Ascending aorta (tissue), 2 donors: ENCODE results near the gene DCDC2. TPM values are rescaled to one million over a fixed set of nuclear protein-coding genes. Genes with fewer than 3 reads are reported as not detected.

Experiments
- DNase-seq, 2 donors: peaks; one replicate each; pipeline ENCODE4 v3.0.0-alpha.2; 2019; ENCODE audit warnings: low spot score in 2 of 2
- H3K27ac ChIP-seq, 2 donors: fragments of 200-600 bp; sonication (generic); one replicate each; pipeline ENCODE4 v1.5.1; 2016 to 2017; ENCODE audit warnings: mild to moderate bottlenecking in 1 of 2
- H3K27me3 ChIP-seq: fragments of 200-600 bp; sonication (generic); one replicate; pipeline ENCODE4 v1.5.1; 2017
- H3K36me3 ChIP-seq, 2 donors: fragments of 200-600 bp; sonication (generic); one replicate each; pipeline ENCODE4 v1.5.1; 2016
- H3K4me1 ChIP-seq, 2 donors: fragments of 200-600 bp; sonication (generic); one replicate each; pipeline ENCODE4 v1.5.1; 2016 to 2017; ENCODE audit warnings: mild to moderate bottlenecking in 1 of 2
- H3K4me3 ChIP-seq, 2 donors: fragments of 200-600 bp; sonication (generic); one replicate each; pipeline ENCODE4 v1.5.1; 2016 to 2017; ENCODE audit warnings: mild to moderate bottlenecking in 1 of 2
- H3K9me3 ChIP-seq, 2 donors: fragments of 200-600 bp; sonication (generic); one replicate each; pipeline ENCODE4 v1.5.1; 2016
- CTCF ChIP-seq, 3 experiments: fragments of 200-600 bp in 2 of 3; fragments of 450-650 bp in 1 of 3; sonication (generic) in 2 of 3; IDR thresholded peaks; one replicate each; pipeline ENCODE4 v1.5.1; 2016 to 2019; ENCODE audit warnings: antibody characterized with exemption in 3 of 3, mild to moderate bottlenecking in 1 of 3, moderate library complexity in 1 of 3
- intact Hi-C: fragments of 100-400 bp; cut with DNase I; formaldehyde crosslinking; loops from one replicate; pipeline ENCODE4 v1.15.1; 2023
- total RNA-seq: library from RNA; depleted of rRNA; stranded (reverse); fragments of >200 nt; gene quantifications from one replicate; pipeline ENCODE4 v1.1.0, GENCODE V29; 2016

Gene DCDC2
- total RNA-seq, 1 donor from 2014 or later = not detected

- no peaks in the 10 kb centered on the region for H3K36me3 ChIP-seq
These were observed 132.0 kb downstream of the DCDC2 start for GRCh38 chr6:24225838-24226237.

GRCh38 chr6:24223115-24223919 lies 134.5 kb downstream of the DCDC2 start:
- no peaks in the 10 kb centered on the region for H3K4me1 ChIP-seq
- no peaks in the 10 kb centered on the region for H3K27me3 ChIP-seq
- H3K27ac ChIP-seq = no peak overlapping the region
- no peak for DNase-seq
- no peaks in the 10 kb centered on the region for H3K9me3 ChIP-seq
- no peak overlapping the region for H3K4me3 ChIP-seq
- TF ChIP-seq CTCF (IDR thresholded peaks at IDR 0.05) = no peak
- intact Hi-C loops = no loop called here
- H3K36me3 ChIP-seq = no peaks in the 10 kb centered on the region

More at GRCh38 chr6:24225838-24226237, 132.0 kb downstream of the DCDC2 start:
- no peaks in the 10 kb centered on the region for H3K9me3 ChIP-seq
- no peaks in the 10 kb centered on the region for H3K27me3 ChIP-seq
- no peak for TF ChIP-seq CTCF (IDR thresholded peaks at IDR 0.05)
- intact Hi-C loops = no loop called here
- no peak overlapping the region for H3K27ac ChIP-seq
- no peak for DNase-seq
- no peak overlapping the region for H3K4me3 ChIP-seq
- no peaks in the 10 kb centered on the region for H3K4me1 ChIP-seq

- Histone ChIP-seq H3K27ac (no peak overlapping the region), H3K4me3 (no peak overlapping the region), H3K9me3 (no peaks in the 10 kb centered on the region), H3K27me3 (no peaks in the 10 kb centered on the region), H3K36me3 (no peaks in the 10 kb centered on the region), H3K4me1 (no peaks in the 10 kb centered on the region)
- no peak for TF ChIP-seq CTCF (IDR thresholded peaks at IDR 0.05)
- intact Hi-C loops = no loop called here
- no peak for DNase-seq
These were observed 138.2 kb downstream of the DCDC2 start for GRCh38 chr6:24219670-24220069.

- Histone ChIP-seq H3K27ac (no peak overlapping the region), H3K27me3 (no peaks in the 10 kb centered on the region), H3K9me3 (no peaks in the 10 kb centered on the region), H3K4me3 (no peak overlapping the region), H3K4me1 (no peaks in the 10 kb centered on the region), H3K36me3 (no peaks in the 10 kb centered on the region)
- TF ChIP-seq CTCF (IDR thresholded peaks at IDR 0.05) = no peak
- DNase-seq = no peak
- intact Hi-C loops = no loop called here
These were observed 142.9 kb downstream of the DCDC2 start for GRCh38 chr6:24214984-24215383.

GRCh38 chr6:24207413-24207812 lies 150.4 kb downstream of the DCDC2 start:
- Histone ChIP-seq H3K4me1 (no peaks in the 10 kb centered on the region), H3K9me3 (no peaks in the 10 kb centered on the region), H3K27ac (no peak overlapping the region), H3K27me3 (no peaks in the 10 kb centered on the region), H3K4me3 (no peak overlapping the region), H3K36me3 (no peaks in the 10 kb centered on the region)
- intact Hi-C loops = loop anchor here (10.0 kb wide), 1 partner anchor 143 kb away; no protein-coding TSS in a partner anchor
- no peak for TF ChIP-seq CTCF (IDR thresholded peaks at IDR 0.05)
- DNase-seq = no peak
